Glomerular visceral epithelial cell (primary cell): ENCODE results near the gene SLC36A2.
"Not testable (repeated sequence)": the region's sequence is repeated elsewhere in the genome, so short reads cannot be mapped to it uniquely, and the experiment has no call there.

Experiments
- DNase-seq: peaks from one replicate; pipeline ENCODE4 v3.0.0-alpha.2; 2016; ENCODE audit errors: extremely low spot score

The SLC36A2 gene

GRCh38 chr5:151347369-151347768, at the start of gene SLC36A2:
Gene SLC36A2, minus strand, starts transcription at chr5:151347559. Its CDS starts 99 bp downstream, at chr5:151347460.
- DNase-seq = no peak

GRCh38 chr5:151388960-151389359, 41.6 kb upstream of the SLC36A2 start:
- DNase-seq = no peak

GRCh38 chr5:151384106-151384505, 36.7 kb upstream of the SLC36A2 start:
- peak; percentile 16 for DNase-seq

- DNase-seq = no peak
Measured at GRCh38 chr5:151383011-151383410, 35.7 kb upstream of the SLC36A2 start.

GRCh38 chr5:151382576-151382975, 35.2 kb upstream of the SLC36A2 start:
- no peak for DNase-seq

GRCh38 chr5:151381899-151382298, 34.5 kb upstream of the SLC36A2 start:
- DNase-seq = no peak

GRCh38 chr5:151378616-151379015, 31.3 kb upstream of the SLC36A2 start:
- no peak for DNase-seq

GRCh38 chr5:151374539-151374938, 27.2 kb upstream of the SLC36A2 start:
- no peak for DNase-seq

- not testable (repeated sequence) for DNase-seq
Measured at GRCh38 chr5:151367038-151367437, 19.7 kb upstream of the SLC36A2 start.

- no peak for DNase-seq
Measured at GRCh38 chr5:151363673-151364072, 16.3 kb upstream of the SLC36A2 start.

GRCh38 chr5:151362970-151363369, 15.6 kb upstream of the SLC36A2 start:
- DNase-seq = no peak

GRCh38 chr5:151359391-151359790, 12.0 kb upstream of the SLC36A2 start:
- DNase-seq = no peak

GRCh38 chr5:151357792-151358191, 10.4 kb upstream of the SLC36A2 start:
- DNase-seq = peak; percentile 21

- no peak for DNase-seq
Measured at GRCh38 chr5:151357097-151357496, 9.7 kb upstream of the SLC36A2 start.

GRCh38 chr5:151351671-151352070, 4.3 kb upstream of the SLC36A2 start:
- no peak for DNase-seq

GRCh38 chr5:151348789-151349188, 1.4 kb upstream of the SLC36A2 start:
- no peak for DNase-seq

GRCh38 chr5:151345808-151346478, 1.4 kb downstream of the SLC36A2 start:
- DNase-seq = no peak

GRCh38 chr5:151345187-151345807, 2.1 kb downstream of the SLC36A2 start:
- no peak for DNase-seq

GRCh38 chr5:151344088-151344487, 3.3 kb downstream of the SLC36A2 start:
- DNase-seq = no peak

GRCh38 chr5:151340004-151340403, 7.4 kb downstream of the SLC36A2 start:
- DNase-seq = no peak

GRCh38 chr5:151338734-151339133, 8.6 kb downstream of the SLC36A2 start:
- no peak for DNase-seq

GRCh38 chr5:151332857-151333256, 14.5 kb downstream of the SLC36A2 start:
- no peak for DNase-seq

- DNase-seq = no peak
Measured at GRCh38 chr5:151328734-151329133, 18.6 kb downstream of the SLC36A2 start.

GRCh38 chr5:151327585-151327984, 19.8 kb downstream of the SLC36A2 start:
- DNase-seq = no peak
